Stomach smooth muscle (tissue), 2 donors: ENCODE results near the gene PSG11.
"Not testable (repeated sequence)": the region's sequence is repeated elsewhere in the genome, so short reads cannot be mapped to it uniquely, and the experiment has no call there.

Source experiments
- H3K27ac ChIP-seq: one replicate; pipeline ENCODE4 v1.7.0; 2013; ENCODE audit warnings: mild to moderate bottlenecking, low read length, inconsistent platforms
- H3K27me3 ChIP-seq, 2 donors: one replicate each; pipeline ENCODE4 v1.7.0; 2013; ENCODE audit warnings: low read length in 2 of 2; ENCODE audit not compliant: insufficient read depth in 2 of 2, control insufficient read depth in 1 of 2
- H3K36me3 ChIP-seq, 2 donors: one replicate each; pipeline ENCODE4 v1.7.0; 2013; ENCODE audit warnings: low read length in 2 of 2; ENCODE audit not compliant: control insufficient read depth in 2 of 2, insufficient read depth in 2 of 2
- H3K4me1 ChIP-seq: one replicate; pipeline ENCODE4 v1.7.0; 2013; ENCODE audit warnings: low read length; ENCODE audit not compliant: control insufficient read depth, insufficient read depth
- H3K4me3 ChIP-seq, 2 donors: one replicate each; pipeline ENCODE4 v1.7.0; 2013; ENCODE audit warnings: low read length in 2 of 2
- H3K9ac ChIP-seq, 2 donors: one replicate each; pipeline ENCODE4 v1.7.0; 2013; ENCODE audit warnings: low read length in 2 of 2, mild to moderate bottlenecking in 1 of 2
- H3K9me3 ChIP-seq, 2 donors: one replicate each; pipeline ENCODE4 v1.7.0; 2013; ENCODE audit warnings: low read length in 2 of 2; ENCODE audit not compliant: control insufficient read depth in 2 of 2
- donor health status: healthy.
- donor health status: Pancreatic carcinoma.

PSG11 gene

DNA sequence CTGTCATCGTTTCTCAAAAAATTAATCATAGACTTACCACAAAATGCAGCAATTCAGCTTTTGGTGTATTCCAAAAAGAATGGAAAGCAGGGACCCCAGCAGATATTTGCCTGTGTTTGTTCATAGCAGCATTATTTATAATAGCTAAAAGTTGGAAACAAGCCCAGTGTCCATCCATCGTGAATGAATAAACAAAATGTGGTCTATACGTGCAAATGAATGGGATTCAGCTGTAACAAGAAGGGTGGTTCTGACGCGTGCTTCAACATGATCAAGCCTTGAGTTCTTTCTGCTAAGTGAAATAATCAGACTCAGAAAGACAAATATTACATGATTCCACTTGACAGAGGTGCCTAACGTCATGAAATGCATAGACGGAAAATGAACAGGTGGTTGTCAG is 36.4 kb downstream of the PSG11 start:
- Histone ChIP-seq H3K27ac (no peak overlapping the region), H3K36me3 (no peaks in the 10 kb centered on the region), H3K9ac (no peak overlapping the region), H3K4me3 (no peak overlapping the region), H3K27me3 (peaks cover 0 to 3% of the 10 kb centered on the region in 2 donors), H3K9me3 (peaks cover 0 to 2% of the 10 kb centered on the region in 2 donors), H3K4me1 (no peaks in the 10 kb centered on the region)

DNA sequence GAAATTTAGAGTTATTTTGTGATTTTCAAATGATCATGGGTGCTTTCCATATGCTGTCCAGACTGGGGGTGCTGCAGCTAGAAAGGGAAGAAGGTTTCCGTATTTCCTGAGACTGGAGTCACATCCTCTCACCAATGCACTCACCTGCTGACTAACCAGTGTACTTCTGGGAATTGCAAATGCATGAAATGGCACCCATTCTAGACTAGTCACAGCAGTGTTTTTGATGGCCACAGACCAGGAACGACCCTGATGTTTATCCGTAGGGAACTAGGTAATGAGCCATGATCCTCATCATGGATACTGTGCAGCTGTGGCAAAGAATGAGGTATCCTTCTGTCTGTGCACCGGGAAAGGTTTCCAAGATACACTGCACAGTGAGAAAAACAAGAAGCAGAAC is 37.1 kb downstream of the PSG11 start:
- H3K36me3 ChIP-seq, H3K4me1 ChIP-seq, H3K4me3 ChIP-seq, H3K27me3 ChIP-seq, H3K9me3 ChIP-seq, H3K27ac ChIP-seq, H3K9ac ChIP-seq: not testable (repeated sequence)

DNA sequence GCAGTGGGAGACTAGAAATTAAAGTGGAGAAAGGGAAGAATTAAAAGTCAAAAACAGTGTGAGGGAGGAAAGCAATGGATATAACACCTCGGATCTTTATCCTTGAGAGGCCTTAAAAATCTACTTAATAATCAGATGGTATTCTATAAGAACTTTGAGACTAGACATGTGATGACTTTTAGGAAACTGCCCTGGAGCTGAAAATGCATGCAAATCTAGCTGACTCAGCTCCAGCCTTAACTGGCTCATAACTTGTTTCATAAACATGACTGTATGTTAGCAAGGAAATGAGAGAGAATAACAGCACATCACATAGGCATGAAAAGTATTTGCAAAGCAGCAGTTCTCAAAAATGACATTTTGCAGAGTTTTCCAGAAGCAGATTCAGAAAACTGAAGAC is 38.1 kb downstream of the PSG11 start:
- not testable (repeated sequence) for H3K9me3 ChIP-seq, H3K4me3 ChIP-seq, H3K4me1 ChIP-seq, H3K9ac ChIP-seq, H3K27ac ChIP-seq, H3K27me3 ChIP-seq, H3K36me3 ChIP-seq

DNA sequence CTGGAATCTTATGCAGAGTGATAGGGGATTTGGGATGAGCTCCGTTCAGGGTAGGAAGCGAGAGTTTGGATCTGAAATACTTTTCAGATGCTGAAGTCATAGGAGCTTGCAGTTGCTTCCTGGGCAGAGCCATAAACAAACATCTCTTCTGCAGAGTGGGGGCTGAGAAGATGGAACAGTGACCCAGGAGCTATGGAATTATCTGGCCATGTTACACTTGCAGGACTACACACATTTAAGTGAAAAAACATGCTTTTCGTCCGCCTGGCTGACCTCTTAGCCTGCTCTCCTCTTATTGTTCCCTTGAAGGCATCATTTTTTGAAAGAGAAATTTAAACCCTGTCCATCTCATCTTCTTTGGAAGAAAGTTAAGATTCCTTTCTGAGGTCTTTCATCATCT is 40.7 kb downstream of the PSG11 start:
- Histone ChIP-seq H3K9ac (no peak overlapping the region), H3K36me3 (no peaks in the 10 kb centered on the region), H3K27ac (no peak overlapping the region), H3K9me3 (peaks cover 0 to 2% of the 10 kb centered on the region in 2 donors), H3K27me3 (peaks cover 0 to 3% of the 10 kb centered on the region in 2 donors), H3K4me1 (no peaks in the 10 kb centered on the region), H3K4me3 (no peak overlapping the region)

DNA sequence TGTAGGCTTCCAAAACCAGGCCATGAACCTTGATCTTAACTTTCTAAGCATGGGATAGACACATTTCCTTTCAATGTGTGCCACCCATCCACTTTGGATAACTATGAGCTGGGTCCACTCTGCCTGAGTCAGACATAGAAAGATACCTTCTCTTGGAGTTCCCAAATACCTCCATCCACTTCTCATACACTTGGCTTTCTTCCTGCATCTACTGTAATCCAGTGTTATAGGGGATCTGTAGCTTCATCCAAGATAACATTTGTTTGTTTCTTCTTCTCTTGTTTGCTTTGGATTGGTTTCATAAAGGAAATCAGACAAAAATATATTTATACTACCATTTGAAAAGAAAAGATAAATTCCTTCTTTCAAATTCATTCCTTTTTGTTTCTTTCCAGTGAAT is 44.2 kb downstream of the PSG11 start:
- not testable (repeated sequence) for H3K27me3 ChIP-seq, H3K4me3 ChIP-seq, H3K9ac ChIP-seq, H3K27ac ChIP-seq, H3K4me1 ChIP-seq, H3K9me3 ChIP-seq, H3K36me3 ChIP-seq

DNA sequence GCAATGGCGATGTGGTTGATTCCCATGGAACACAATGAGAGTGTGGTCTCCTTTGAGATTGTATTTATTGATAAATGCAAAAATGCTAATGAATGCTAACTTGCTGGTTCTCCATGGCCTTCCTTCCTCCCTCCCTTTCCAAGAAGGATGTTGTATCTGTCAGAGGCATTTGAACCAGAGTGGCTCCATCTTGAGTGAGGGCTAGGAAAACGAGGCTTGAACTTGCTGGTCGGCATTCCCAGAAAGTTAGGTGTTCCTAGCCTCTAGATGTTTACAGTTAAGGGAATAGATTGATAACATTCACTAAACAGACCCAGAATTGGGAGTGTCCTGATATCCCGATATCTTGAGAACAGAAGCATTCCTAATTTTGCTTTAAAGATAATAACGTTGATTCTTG is 54.8 kb downstream of the PSG11 start:
- H3K9ac ChIP-seq, H3K4me1 ChIP-seq, H3K9me3 ChIP-seq, H3K4me3 ChIP-seq, H3K36me3 ChIP-seq, H3K27ac ChIP-seq, H3K27me3 ChIP-seq: not testable (repeated sequence)

DNA sequence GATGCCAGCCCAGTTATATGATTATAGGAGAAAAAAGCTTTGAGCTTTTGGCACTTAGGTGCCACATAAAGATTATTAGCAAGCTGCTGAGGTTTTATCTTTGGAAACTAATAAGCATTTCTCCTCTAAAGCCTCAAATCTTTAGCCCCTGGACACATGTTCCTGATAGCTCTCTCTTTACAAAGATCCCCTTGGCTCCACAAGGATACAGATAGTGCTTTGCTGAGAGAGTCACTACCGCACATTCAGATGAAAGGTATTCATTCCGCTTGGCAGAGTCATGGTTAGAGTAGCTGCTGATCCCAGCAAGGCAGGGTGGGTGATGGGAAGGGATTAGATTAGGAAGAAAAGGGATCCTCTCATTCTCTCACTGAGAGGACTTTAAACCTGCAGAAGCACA is 61.1 kb downstream of the PSG11 start:
- H3K4me1 ChIP-seq, result no peaks in the 10 kb centered on the region
- no peaks in the 10 kb centered on the region for H3K27me3 ChIP-seq
- H3K27ac ChIP-seq, result no peak overlapping the region
- H3K36me3 ChIP-seq, result no peaks in the 10 kb centered on the region
- no peak overlapping the region for H3K9ac ChIP-seq
- H3K9me3 ChIP-seq, result no peaks in the 10 kb centered on the region
- H3K4me3 ChIP-seq, result no peak overlapping the region

DNA sequence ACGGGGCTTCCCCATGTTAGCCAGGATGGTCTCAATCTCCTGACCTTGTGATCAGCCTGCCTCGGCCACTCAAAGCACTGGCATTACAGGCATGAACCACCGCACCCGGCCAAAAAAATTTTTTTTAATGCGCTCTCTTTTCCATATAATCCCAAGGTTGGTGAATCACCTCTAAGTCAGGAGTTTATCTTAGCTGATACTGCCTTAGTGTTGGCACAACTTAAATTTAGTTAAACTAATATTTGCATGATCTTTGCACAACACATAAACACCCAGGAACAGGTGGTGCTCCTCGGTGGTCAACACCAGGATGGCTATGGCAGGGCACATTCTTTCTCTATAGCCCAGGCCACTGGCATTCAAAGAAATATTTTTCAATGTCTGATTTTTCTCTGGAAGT is 65.2 kb downstream of the PSG11 start:
- Histone ChIP-seq H3K27me3 (no peaks in the 10 kb centered on the region), H3K4me3 (no peak overlapping the region), H3K9me3 (no peaks in the 10 kb centered on the region), H3K36me3 (no peaks in the 10 kb centered on the region), H3K27ac (no peak overlapping the region), H3K4me1 (no peaks in the 10 kb centered on the region), H3K9ac (no peak overlapping the region)
